GM23338 (cell line): ENCODE data around the gene ZNF780B. TPM values are rescaled to one million over a fixed set of nuclear protein-coding genes. Genes with fewer than 3 reads are reported as not detected.

Experiments used
- ATAC-seq: fragments of 200-7000 bp; cut with Tn5 transposase; 3 replicates; pipeline ENCODE4 v1.9.1; 2020
- DNase-seq: peaks from one replicate; pipeline ENCODE4 v3.0.0-alpha.2; 2015; ENCODE audit warnings: low spot score
- H2AFZ ChIP-seq: fragments of 200-600 bp; sonication (generic); 2 replicates; pipeline ENCODE4 v1.8.0; 2016; ENCODE audit warnings: antibody characterized with exemption, mild to moderate bottlenecking, moderate library complexity
- H3F3A ChIP-seq: fragments of 200-600 bp; sonication (generic); replicated peaks from 2 replicates; pipeline ENCODE4 v1.8.0; 2017; ENCODE audit warnings: antibody characterized with exemption, mixed run types, low read depth
- H3K27ac ChIP-seq: fragments of 200-600 bp; sonication (generic); 2 replicates; pipeline ENCODE4 v1.6.1; 2016; ENCODE audit warnings: low read depth
- H3K27me3 ChIP-seq: fragments of 200-600 bp; sonication (generic); 2 replicates; pipeline ENCODE4 v1.8.0; 2016; ENCODE audit warnings: mild to moderate bottlenecking, mixed run types, moderate library complexity; ENCODE audit not compliant: insufficient read depth
- H3K36me3 ChIP-seq: fragments of 200-600 bp; sonication (generic); 2 replicates; pipeline ENCODE4 v1.8.0; 2016; ENCODE audit warnings: mild to moderate bottlenecking; ENCODE audit not compliant: insufficient read depth
- H3K4me1 ChIP-seq: fragments of 200-600 bp; sonication (generic); 2 replicates; pipeline ENCODE4 v1.8.0; 2016; ENCODE audit warnings: mild to moderate bottlenecking, moderate library complexity; ENCODE audit not compliant: insufficient read depth
- H3K4me2 ChIP-seq: fragments of 200-600 bp; sonication (generic); 2 replicates; pipeline ENCODE4 v1.7.1; 2017; ENCODE audit warnings: mixed run types
- H3K4me3 ChIP-seq: fragments of 200-600 bp; sonication (generic); 2 replicates; pipeline ENCODE4 v1.6.1; 2016; ENCODE audit warnings: mixed run types
- H3K79me2 ChIP-seq: fragments of 200-600 bp; sonication (generic); replicated peaks from 2 replicates; pipeline ENCODE4 v1.8.0; 2017; ENCODE audit warnings: mild to moderate bottlenecking; ENCODE audit not compliant: insufficient read depth
- H3K9me2 ChIP-seq: fragments of 200-600 bp; sonication (generic); 2 replicates; pipeline ENCODE4 v1.8.0; 2017; ENCODE audit not compliant: insufficient read depth
- H4K20me1 ChIP-seq: fragments of 200-600 bp; sonication (generic); replicated peaks from 2 replicates; pipeline ENCODE4 v1.8.0; 2017; ENCODE audit warnings: mild to moderate bottlenecking; ENCODE audit not compliant: insufficient read depth
- H3K27ac Mint-ChIP-seq: 2 replicates; pipeline ENCODE4 v1.8.0; 2020; ENCODE audit warnings: inconsistent platforms, mild to moderate bottlenecking, moderate library complexity, mixed read lengths
- H3K27me3 Mint-ChIP-seq: 3 replicates; pipeline ENCODE4 v1.8.0; 2022; ENCODE audit warnings: low read depth, mild to moderate bottlenecking, moderate library complexity, mixed read lengths, inconsistent platforms; ENCODE audit not compliant: insufficient read depth, poor library complexity
- H3K36me3 Mint-ChIP-seq: 3 replicates; pipeline ENCODE4 v1.8.0; 2021; ENCODE audit warnings: low read depth, mild to moderate bottlenecking, inconsistent platforms, moderate library complexity, mixed read lengths
- H3K4me1 Mint-ChIP-seq: 3 replicates; pipeline ENCODE4 v1.8.0; 2020; ENCODE audit warnings: mild to moderate bottlenecking, inconsistent platforms, mixed read lengths
- H3K4me3 Mint-ChIP-seq: 3 replicates; pipeline ENCODE4 v1.8.0; 2021; ENCODE audit warnings: moderate library complexity, mild to moderate bottlenecking, inconsistent platforms, mixed read lengths
- H3K9me3 Mint-ChIP-seq: 3 replicates; pipeline ENCODE4 v1.8.0; 2020; ENCODE audit warnings: moderate library complexity, mild to moderate bottlenecking, inconsistent platforms, mixed read lengths
- CREB1 ChIP-seq: fragments of 250-450 bp; sonication (Bioruptor Pico); IDR thresholded peaks from 2 replicates; pipeline ENCODE4 v1.5.0; 2020; ENCODE audit warnings: low read depth, mild to moderate bottlenecking, moderate library complexity
- EZH2 ChIP-seq: fragments of 200-600 bp; sonication (generic); IDR thresholded peaks from one replicate; pipeline ENCODE4 v1.8.0; 2017; ENCODE audit warnings: antibody characterized with exemption, mild to moderate bottlenecking, low read depth; ENCODE audit not compliant: unreplicated experiment
- EZH2phosphoT487 ChIP-seq: fragments of 200-600 bp; sonication (generic); IDR thresholded peaks from one replicate; pipeline ENCODE4 v1.8.1; 2018; ENCODE audit warnings: antibody characterized with exemption; ENCODE audit not compliant: unreplicated experiment
- JUNB ChIP-seq: IDR thresholded peaks from one replicate; pipeline ENCODE4 v1.6.1; 2016; ENCODE audit warnings: antibody characterized with exemption; ENCODE audit not compliant: unreplicated experiment
- NANOG ChIP-seq: IDR thresholded peaks from 2 replicates; pipeline ENCODE4 v1.6.1; 2016; ENCODE audit warnings: antibody characterized with exemption, borderline replicate concordance
- POLR2AphosphoS5 ChIP-seq: IDR thresholded peaks from 2 replicates; pipeline ENCODE4 v1.6.1; 2016; ENCODE audit warnings: antibody characterized with exemption, low read depth
- STAT1 ChIP-seq: IDR thresholded peaks from one replicate; pipeline ENCODE4 v1.6.1; 2016; ENCODE audit warnings: antibody characterized with exemption; ENCODE audit not compliant: unreplicated experiment
- ZNF114 ChIP-seq: fragments of 250-450 bp; sonication (Bioruptor Pico); IDR thresholded peaks from 2 replicates; pipeline ENCODE4 v1.5.0; 2020; ENCODE audit warnings: mild to moderate bottlenecking, moderate library complexity
- ZNF331 ChIP-seq: fragments of 250-450 bp; sonication (Bioruptor Pico); IDR thresholded peaks from 2 replicates; pipeline ENCODE4 v1.5.0; 2020; ENCODE audit warnings: low read depth, mild to moderate bottlenecking, moderate library complexity
- polyA plus RNA-seq: library from polyadenylated mRNA; unstranded; fragments of >200 nt; fragmentation: Nextera tagmentation; extraction: Ambion mirVana; gene quantifications from 2 replicates; pipeline ENCODE4 v1.2.1, GENCODE V29; 2016
- total RNA-seq: library from RNA; depleted of rRNA; stranded (reverse); fragments of >200 nt; shearing (Covaris generic); gene quantifications from 2 replicates; pipeline ENCODE4 v1.2.3, GENCODE V29; 2014
- TF ChIP-seq, protein P1 (sequence below), 2 experiments: fragments of 200-600 bp in 1 of 2; sonication (generic) in 1 of 2; conservative IDR thresholded peaks; 2 replicates each; pipeline versions ENCODE4 v1.5.1 to v1.6.1; 2016 to 2017; ENCODE audit warnings: antibody characterized with exemption in 2 of 2, low read depth in 2 of 2, mild to moderate bottlenecking in 2 of 2, moderate library complexity in 1 of 2
- TF ChIP-seq, protein P2 (sequence below): IDR thresholded peaks from 2 replicates; pipeline ENCODE4 v1.6.1; 2016; ENCODE audit warnings: antibody characterized with exemption
- TF ChIP-seq, protein P3 (sequence below): fragments of 250-450 bp; sonication (Bioruptor Pico); IDR thresholded peaks from 2 replicates; pipeline ENCODE4 v1.5.0; 2020; ENCODE audit warnings: mild to moderate bottlenecking, moderate library complexity
- TF ChIP-seq, protein P4 (sequence below): IDR thresholded peaks from one replicate; pipeline ENCODE4 v1.6.1; 2018; ENCODE audit warnings: antibody characterized with exemption; ENCODE audit not compliant: unreplicated experiment

Gene ZNF780B
- total and polyA plus RNA-seq, 2 experiments from 2014 or later: 4.9 to 11.0 TPM

DNA sequence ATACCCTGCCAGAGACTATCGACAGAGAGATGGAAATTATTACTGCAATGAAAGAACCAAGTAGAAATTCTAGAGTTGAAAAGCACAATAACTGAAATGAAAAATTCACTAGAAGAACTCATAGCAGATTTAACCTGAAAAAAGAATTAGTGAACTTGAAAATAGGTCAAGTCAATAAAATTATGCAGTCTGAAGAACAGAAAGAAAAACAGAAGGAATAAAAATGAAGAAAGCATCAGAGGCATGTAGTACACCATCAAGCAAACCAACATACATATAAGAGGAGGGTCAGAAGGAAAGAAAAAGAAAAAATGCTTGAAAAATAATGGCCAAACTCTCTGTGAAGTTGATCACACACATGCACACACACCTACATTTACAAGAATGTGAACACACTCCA, 3.6 kb upstream of the ZNF780B start:
- Histone ChIP-seq H3K79me2 (peaks cover 14% of the 10 kb centered on the region), H4K20me1 (no peaks in the 10 kb centered on the region), H3K27me3 (no peaks in the 10 kb centered on the region), H3K4me3 (no peak overlapping the region), H3K36me3 (no peaks in the 10 kb centered on the region), H3K27ac (no peak overlapping the region), H3K4me2 (no peak overlapping the region), H3K4me1 (peaks cover 8% of the 10 kb centered on the region; the same call in 1 of the 2 replicates), H3K9me2 (no peaks in the 10 kb centered on the region; the same call in 1 of the 2 replicates), H3F3A (no peaks in the 10 kb centered on the region), H2AFZ (no peak overlapping the region)
- Mint-ChIP-seq H3K27ac (no peak overlapping the region), H3K36me3 (peaks cover 11% of the 10 kb centered on the region; the same call in 2 of the 3 replicates), H3K4me1 (peaks cover 9% of the 10 kb centered on the region), H3K27me3 (peaks cover 14% of the 10 kb centered on the region), H3K4me3 (no peak overlapping the region), H3K9me3 (peaks cover 61% of the 10 kb centered on the region)
- ATAC-seq: no peak
- DNase-seq: no peak
- TF ChIP-seq EZH2phosphoT487 (no peak), EZH2 (no peak), STAT1 (no peak), JUNB (no peak), CREB1 (no peak), NANOG (no peak), ZNF114 (CRISPR knock-in tag) (no peak), ZNF331 (no peak), POLR2AphosphoS5 (no peak)
- TF ChIP-seq, protein P1, sequence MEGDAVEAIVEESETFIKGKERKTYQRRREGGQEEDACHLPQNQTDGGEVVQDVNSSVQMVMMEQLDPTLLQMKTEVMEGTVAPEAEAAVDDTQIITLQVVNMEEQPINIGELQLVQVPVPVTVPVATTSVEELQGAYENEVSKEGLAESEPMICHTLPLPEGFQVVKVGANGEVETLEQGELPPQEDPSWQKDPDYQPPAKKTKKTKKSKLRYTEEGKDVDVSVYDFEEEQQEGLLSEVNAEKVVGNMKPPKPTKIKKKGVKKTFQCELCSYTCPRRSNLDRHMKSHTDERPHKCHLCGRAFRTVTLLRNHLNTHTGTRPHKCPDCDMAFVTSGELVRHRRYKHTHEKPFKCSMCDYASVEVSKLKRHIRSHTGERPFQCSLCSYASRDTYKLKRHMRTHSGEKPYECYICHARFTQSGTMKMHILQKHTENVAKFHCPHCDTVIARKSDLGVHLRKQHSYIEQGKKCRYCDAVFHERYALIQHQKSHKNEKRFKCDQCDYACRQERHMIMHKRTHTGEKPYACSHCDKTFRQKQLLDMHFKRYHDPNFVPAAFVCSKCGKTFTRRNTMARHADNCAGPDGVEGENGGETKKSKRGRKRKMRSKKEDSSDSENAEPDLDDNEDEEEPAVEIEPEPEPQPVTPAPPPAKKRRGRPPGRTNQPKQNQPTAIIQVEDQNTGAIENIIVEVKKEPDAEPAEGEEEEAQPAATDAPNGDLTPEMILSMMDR (conservative IDR thresholded peaks at IDR 0.05; ENCODE audit: low read depth in 2 of 2): no peak
- TF ChIP-seq, protein P2, sequence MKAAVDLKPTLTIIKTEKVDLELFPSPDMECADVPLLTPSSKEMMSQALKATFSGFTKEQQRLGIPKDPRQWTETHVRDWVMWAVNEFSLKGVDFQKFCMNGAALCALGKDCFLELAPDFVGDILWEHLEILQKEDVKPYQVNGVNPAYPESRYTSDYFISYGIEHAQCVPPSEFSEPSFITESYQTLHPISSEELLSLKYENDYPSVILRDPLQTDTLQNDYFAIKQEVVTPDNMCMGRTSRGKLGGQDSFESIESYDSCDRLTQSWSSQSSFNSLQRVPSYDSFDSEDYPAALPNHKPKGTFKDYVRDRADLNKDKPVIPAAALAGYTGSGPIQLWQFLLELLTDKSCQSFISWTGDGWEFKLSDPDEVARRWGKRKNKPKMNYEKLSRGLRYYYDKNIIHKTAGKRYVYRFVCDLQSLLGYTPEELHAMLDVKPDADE: no peak
- TF ChIP-seq, protein P3, sequence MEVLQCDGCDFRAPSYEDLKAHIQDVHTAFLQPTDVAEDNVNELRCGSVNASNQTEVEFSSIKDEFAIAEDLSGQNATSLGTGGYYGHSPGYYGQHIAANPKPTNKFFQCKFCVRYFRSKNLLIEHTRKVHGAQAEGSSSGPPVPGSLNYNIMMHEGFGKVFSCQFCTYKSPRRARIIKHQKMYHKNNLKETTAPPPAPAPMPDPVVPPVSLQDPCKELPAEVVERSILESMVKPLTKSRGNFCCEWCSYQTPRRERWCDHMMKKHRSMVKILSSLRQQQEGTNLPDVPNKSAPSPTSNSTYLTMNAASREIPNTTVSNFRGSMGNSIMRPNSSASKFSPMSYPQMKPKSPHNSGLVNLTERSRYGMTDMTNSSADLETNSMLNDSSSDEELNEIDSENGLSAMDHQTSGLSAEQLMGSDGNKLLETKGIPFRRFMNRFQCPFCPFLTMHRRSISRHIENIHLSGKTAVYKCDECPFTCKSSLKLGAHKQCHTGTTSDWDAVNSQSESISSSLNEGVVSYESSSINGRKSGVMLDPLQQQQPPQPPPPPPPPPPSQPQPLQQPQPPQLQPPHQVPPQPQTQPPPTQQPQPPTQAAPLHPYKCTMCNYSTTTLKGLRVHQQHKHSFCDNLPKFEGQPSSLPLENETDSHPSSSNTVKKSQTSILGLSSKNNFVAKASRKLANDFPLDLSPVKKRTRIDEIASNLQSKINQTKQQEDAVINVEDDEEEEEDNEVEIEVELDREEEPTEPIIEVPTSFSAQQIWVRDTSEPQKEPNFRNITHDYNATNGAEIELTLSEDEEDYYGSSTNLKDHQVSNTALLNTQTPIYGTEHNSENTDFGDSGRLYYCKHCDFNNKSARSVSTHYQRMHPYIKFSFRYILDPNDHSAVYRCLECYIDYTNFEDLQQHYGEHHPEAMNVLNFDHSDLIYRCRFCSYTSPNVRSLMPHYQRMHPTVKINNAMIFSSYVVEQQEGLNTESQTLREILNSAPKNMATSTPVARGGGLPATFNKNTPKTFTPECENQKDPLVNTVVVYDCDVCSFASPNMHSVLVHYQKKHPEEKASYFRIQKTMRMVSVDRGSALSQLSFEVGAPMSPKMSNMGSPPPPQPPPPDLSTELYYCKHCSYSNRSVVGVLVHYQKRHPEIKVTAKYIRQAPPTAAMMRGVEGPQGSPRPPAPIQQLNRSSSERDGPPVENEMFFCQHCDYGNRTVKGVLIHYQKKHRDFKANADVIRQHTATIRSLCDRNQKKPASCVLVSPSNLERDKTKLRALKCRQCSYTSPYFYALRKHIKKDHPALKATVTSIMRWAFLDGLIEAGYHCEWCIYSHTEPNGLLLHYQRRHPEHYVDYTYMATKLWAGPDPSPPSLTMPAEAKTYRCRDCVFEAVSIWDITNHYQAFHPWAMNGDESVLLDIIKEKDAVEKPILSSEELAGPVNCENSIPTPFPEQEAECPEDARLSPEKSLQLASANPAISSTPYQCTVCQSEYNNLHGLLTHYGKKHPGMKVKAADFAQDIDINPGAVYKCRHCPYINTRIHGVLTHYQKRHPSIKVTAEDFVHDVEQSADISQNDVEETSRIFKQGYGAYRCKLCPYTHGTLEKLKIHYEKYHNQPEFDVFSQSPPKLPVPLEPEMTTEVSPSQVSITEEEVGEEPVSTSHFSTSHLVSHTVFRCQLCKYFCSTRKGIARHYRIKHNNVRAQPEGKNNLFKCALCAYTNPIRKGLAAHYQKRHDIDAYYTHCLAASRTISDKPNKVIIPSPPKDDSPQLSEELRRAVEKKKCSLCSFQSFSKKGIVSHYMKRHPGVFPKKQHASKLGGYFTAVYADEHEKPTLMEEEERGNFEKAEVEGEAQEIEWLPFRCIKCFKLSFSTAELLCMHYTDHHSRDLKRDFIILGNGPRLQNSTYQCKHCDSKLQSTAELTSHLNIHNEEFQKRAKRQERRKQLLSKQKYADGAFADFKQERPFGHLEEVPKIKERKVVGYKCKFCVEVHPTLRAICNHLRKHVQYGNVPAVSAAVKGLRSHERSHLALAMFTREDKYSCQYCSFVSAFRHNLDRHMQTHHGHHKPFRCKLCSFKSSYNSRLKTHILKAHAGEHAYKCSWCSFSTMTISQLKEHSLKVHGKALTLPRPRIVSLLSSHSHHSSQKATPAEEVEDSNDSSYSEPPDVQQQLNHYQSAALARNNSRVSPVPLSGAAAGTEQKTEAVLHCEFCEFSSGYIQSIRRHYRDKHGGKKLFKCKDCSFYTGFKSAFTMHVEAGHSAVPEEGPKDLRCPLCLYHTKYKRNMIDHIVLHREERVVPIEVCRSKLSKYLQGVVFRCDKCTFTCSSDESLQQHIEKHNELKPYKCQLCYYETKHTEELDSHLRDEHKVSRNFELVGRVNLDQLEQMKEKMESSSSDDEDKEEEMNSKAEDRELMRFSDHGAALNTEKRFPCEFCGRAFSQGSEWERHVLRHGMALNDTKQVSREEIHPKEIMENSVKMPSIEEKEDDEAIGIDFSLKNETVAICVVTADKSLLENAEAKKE (CRISPR knock-in tag): no peak
- TF ChIP-seq, protein P4, sequence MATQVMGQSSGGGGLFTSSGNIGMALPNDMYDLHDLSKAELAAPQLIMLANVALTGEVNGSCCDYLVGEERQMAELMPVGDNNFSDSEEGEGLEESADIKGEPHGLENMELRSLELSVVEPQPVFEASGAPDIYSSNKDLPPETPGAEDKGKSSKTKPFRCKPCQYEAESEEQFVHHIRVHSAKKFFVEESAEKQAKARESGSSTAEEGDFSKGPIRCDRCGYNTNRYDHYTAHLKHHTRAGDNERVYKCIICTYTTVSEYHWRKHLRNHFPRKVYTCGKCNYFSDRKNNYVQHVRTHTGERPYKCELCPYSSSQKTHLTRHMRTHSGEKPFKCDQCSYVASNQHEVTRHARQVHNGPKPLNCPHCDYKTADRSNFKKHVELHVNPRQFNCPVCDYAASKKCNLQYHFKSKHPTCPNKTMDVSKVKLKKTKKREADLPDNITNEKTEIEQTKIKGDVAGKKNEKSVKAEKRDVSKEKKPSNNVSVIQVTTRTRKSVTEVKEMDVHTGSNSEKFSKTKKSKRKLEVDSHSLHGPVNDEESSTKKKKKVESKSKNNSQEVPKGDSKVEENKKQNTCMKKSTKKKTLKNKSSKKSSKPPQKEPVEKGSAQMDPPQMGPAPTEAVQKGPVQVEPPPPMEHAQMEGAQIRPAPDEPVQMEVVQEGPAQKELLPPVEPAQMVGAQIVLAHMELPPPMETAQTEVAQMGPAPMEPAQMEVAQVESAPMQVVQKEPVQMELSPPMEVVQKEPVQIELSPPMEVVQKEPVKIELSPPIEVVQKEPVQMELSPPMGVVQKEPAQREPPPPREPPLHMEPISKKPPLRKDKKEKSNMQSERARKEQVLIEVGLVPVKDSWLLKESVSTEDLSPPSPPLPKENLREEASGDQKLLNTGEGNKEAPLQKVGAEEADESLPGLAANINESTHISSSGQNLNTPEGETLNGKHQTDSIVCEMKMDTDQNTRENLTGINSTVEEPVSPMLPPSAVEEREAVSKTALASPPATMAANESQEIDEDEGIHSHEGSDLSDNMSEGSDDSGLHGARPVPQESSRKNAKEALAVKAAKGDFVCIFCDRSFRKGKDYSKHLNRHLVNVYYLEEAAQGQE: no peak
